Lower lobe of right lung (tissue), 2 donors: ENCODE data around the gene CEMIP2. TPM values are rescaled to one million over a fixed set of nuclear protein-coding genes. Genes with fewer than 3 reads are reported as not detected.

Experiments used
- ATAC-seq, 2 donors: fragments of 200-7000 bp; cut with Tn5 transposase; one replicate each; pipeline ENCODE4 v1.9.1; 2020 to 2022; ENCODE audit warnings: mild to moderate bottlenecking in 2 of 2, moderate library complexity in 2 of 2
- DNase-seq: peaks from one replicate; pipeline ENCODE4 v3.0.0-alpha.2; 2020
- H3K27ac ChIP-seq: fragments of 200-600 bp; one replicate; pipeline ENCODE4 v1.8.0; 2022
- H3K27me3 ChIP-seq: fragments of 200-600 bp; one replicate; pipeline ENCODE4 v1.8.0; 2022; ENCODE audit warnings: low read depth
- H3K36me3 ChIP-seq: fragments of 200-600 bp; one replicate; pipeline ENCODE4 v1.8.0; 2022; ENCODE audit warnings: mild to moderate bottlenecking
- H3K4me1 ChIP-seq: fragments of 200-600 bp; one replicate; pipeline ENCODE4 v1.8.0; 2022
- H3K4me3 ChIP-seq: fragments of 200-600 bp; one replicate; pipeline ENCODE4 v1.8.0; 2022; ENCODE audit warnings: mild to moderate bottlenecking
- H3K9me3 ChIP-seq: fragments of 200-600 bp; one replicate; pipeline ENCODE4 v1.8.0; 2022
- CTCF ChIP-seq: fragments of 200-600 bp; IDR thresholded peaks from one replicate; pipeline ENCODE4 v1.8.0; 2022; ENCODE audit warnings: antibody characterized with exemption, mild to moderate bottlenecking
- intact Hi-C: fragments of 100-400 bp; cut with DNase I; formaldehyde crosslinking; loops from one replicate; pipeline ENCODE4 v1.11.0; 2022
- total RNA-seq: library from RNA; stranded (reverse); fragmentation: NEBNext Ultra II Directional; extraction: Animal tissue kit (Norgen Biotek cat#: 25700); gene quantifications from one replicate; pipeline ENCODE4 v1.2.1, GENCODE V29; 2021
- donor health status: DM: no; HTN: yes; CAD: no; lungs with severe emphysema.

CEMIP2 gene
- total RNA-seq, 1 donor from 2014 or later = 152 TPM

DNA sequence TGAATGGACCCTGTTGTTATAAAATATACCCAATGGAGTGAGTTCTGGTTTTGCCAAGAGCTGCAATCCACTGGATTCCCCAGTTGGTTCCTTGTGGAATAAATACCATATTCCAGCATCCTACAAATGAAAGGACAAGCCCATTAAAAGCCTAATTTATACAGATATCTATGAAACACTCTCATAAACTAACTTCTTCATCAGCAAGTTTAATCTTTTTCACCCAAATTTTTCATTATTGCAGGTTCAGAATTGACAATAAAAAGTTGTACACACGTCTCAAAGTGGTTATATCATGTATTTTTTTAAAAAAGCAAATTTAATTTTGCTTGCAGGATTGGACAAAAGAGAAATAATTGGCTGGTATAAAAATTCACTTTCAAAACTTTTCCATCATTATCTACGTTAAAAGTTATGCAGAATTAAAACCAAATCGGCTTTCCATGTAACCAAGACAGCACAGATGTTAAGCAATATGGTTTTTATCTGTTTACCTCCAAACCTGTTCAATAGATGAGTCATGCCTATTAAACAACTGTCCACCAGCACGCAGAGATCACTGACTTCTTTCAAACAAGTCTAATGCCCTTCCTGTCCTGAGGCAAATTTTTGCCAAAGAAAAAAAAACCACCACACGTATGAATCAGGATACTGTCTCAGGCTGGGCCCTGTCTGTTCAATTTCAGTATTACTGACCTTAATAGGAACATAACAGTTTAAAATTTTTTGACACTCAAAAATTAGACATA, 42.5 kb downstream of the CEMIP2 start:
- no peaks in the 10 kb centered on the region for H3K9me3 ChIP-seq
- intact Hi-C loops = no loop called here
- H3K36me3 ChIP-seq = peaks cover 94% of the 10 kb centered on the region
- TF ChIP-seq CTCF = no peak
- H3K27ac ChIP-seq = peak overlapping the region; percentile 12
- no peak for DNase-seq
- H3K4me3 ChIP-seq = no peak overlapping the region
- peak in 1 of 2 donors; percentile 46 for ATAC-seq
- peaks cover 4% of the 10 kb centered on the region for H3K4me1 ChIP-seq
- no peaks in the 10 kb centered on the region for H3K27me3 ChIP-seq

GRCh38 chr9:71721855-71722254, 46.5 kb downstream of the CEMIP2 start:
- Histone ChIP-seq H3K9me3 (no peaks in the 10 kb centered on the region), H3K27me3 (no peaks in the 10 kb centered on the region), H3K27ac (no peak overlapping the region), H3K4me1 (peaks cover 21% of the 10 kb centered on the region), H3K4me3 (no peak overlapping the region), H3K36me3 (peaks cover 78% of the 10 kb centered on the region)
- ATAC-seq = no peak
- intact Hi-C loops = no loop called here
- no peak for TF ChIP-seq CTCF
- no peak for DNase-seq

- ATAC-seq = peak; percentile 80 to 88
- no peaks in the 10 kb centered on the region for H3K27me3 ChIP-seq
- no peaks in the 10 kb centered on the region for H3K9me3 ChIP-seq
- no peak overlapping the region for H3K27ac ChIP-seq
- H3K4me1 ChIP-seq = peaks cover 18% of the 10 kb centered on the region
- no peak for TF ChIP-seq CTCF
- no peak overlapping the region for H3K4me3 ChIP-seq
- DNase-seq = no peak
- peaks cover 76% of the 10 kb centered on the region for H3K36me3 ChIP-seq
- intact Hi-C loops = no loop called here
Measured at GRCh38 chr9:71719562-71719961, 48.8 kb downstream of the CEMIP2 start.

- no peak for ATAC-seq
- Histone ChIP-seq H3K27ac (no peak overlapping the region), H3K9me3 (no peaks in the 10 kb centered on the region), H3K27me3 (no peaks in the 10 kb centered on the region), H3K4me3 (no peak overlapping the region), H3K36me3 (peaks cover 76% of the 10 kb centered on the region), H3K4me1 (peaks cover 18% of the 10 kb centered on the region)
- DNase-seq = no peak
- TF ChIP-seq CTCF = no peak
- intact Hi-C loops = no loop called here
Measured at GRCh38 chr9:71719088-71719487, 49.2 kb downstream of the CEMIP2 start.

GRCh38 chr9:71716138-71716909, 52.0 kb downstream of the CEMIP2 start:
- Histone ChIP-seq H3K4me3 (no peak overlapping the region), H3K4me1 (peaks cover 18% of the 10 kb centered on the region), H3K36me3 (peaks cover 76% of the 10 kb centered on the region), H3K9me3 (no peaks in the 10 kb centered on the region), H3K27me3 (no peaks in the 10 kb centered on the region), H3K27ac (no peak overlapping the region)
- TF ChIP-seq CTCF = peak; percentile 46
- DNase-seq = no peak
- ATAC-seq = no peak
- intact Hi-C loops = no loop called here
